ENCODE data around the gene CFAP97.
"Not testable (repeated sequence)": the region's sequence is repeated elsewhere in the genome, so short reads cannot be mapped to it uniquely, and the experiment has no call there.

CFAP97 gene

GRCh38 chr4:185221912-185222311 is 18.1 kb upstream of the CFAP97 start:
- no peak for DNase-seq

GRCh38 chr4:185221491-185221890 is 17.7 kb upstream of the CFAP97 start:
- DNase-seq = no peak

- DNase-seq = no peak
Measured at GRCh38 chr4:185219551-185220344, 15.9 kb upstream of the CFAP97 start.

GRCh38 chr4:185218312-185218711 is 14.5 kb upstream of the CFAP97 start:
- DNase-seq = no peak

- DNase-seq = no peak
Measured at GRCh38 chr4:185217408-185217975, 13.7 kb upstream of the CFAP97 start.

- DNase-seq = no peak
Measured at GRCh38 chr4:185215261-185215660, 11.5 kb upstream of the CFAP97 start.

- DNase-seq = peak; percentile 28
Measured at GRCh38 chr4:185213877-185214276, 10.1 kb upstream of the CFAP97 start.

GRCh38 chr4:185212581-185212980 is 8.8 kb upstream of the CFAP97 start:
- DNase-seq = no peak

GRCh38 chr4:185211641-185212040 is 7.8 kb upstream of the CFAP97 start:
- DNase-seq = no peak

GRCh38 chr4:185211035-185211434 is 7.2 kb upstream of the CFAP97 start:
- DNase-seq = no peak

GRCh38 chr4:185210102-185210981 is 6.5 kb upstream of the CFAP97 start:
- peak; percentile 36 for DNase-seq

- DNase-seq = not testable (repeated sequence)
Measured at GRCh38 chr4:185209852-185210101, 6.0 kb upstream of the CFAP97 start.

- DNase-seq = peak; percentile 70
Measured at GRCh38 chr4:185209031-185209851, 5.4 kb upstream of the CFAP97 start, which contains the start of gene SNX25. Gene SNX25 (plus strand): TSS chr4:185209598. CDS start chr4:185209827, 229 bp downstream.

- DNase-seq = no peak
Measured at GRCh38 chr4:185207466-185207865, 3.7 kb upstream of the CFAP97 start.

- DNase-seq = peak; percentile 22
Measured at GRCh38 chr4:185205697-185206342, 2.0 kb upstream of the CFAP97 start.

GRCh38 chr4:185205073-185205472 is 1.3 kb upstream of the CFAP97 start:
- DNase-seq = not testable (repeated sequence)

GRCh38 chr4:185204238-185204910 is 574 bp upstream of the CFAP97 start:
- no peak for DNase-seq

GRCh38 chr4:185202984-185203485 is 765 bp downstream of the CFAP97 start:
- no peak for DNase-seq

- no peak for DNase-seq
Measured at GRCh38 chr4:185201977-185202962, 1.5 kb downstream of the CFAP97 start.

- DNase-seq = not testable (repeated sequence)
Measured at GRCh38 chr4:185198189-185198588, 5.6 kb downstream of the CFAP97 start.

Measured in inflammatory macrophage treated with lipopolysaccharide for 4 hours (primary cell).